Hepatic stellate cell (primary cell): ENCODE measurements around the gene HOXC9.

Experiments
- DNase-seq: peaks from one replicate; pipeline ENCODE4 v3.0.0; 2011; ENCODE audit warnings: low spot score

HOXC9 gene

DNA sequence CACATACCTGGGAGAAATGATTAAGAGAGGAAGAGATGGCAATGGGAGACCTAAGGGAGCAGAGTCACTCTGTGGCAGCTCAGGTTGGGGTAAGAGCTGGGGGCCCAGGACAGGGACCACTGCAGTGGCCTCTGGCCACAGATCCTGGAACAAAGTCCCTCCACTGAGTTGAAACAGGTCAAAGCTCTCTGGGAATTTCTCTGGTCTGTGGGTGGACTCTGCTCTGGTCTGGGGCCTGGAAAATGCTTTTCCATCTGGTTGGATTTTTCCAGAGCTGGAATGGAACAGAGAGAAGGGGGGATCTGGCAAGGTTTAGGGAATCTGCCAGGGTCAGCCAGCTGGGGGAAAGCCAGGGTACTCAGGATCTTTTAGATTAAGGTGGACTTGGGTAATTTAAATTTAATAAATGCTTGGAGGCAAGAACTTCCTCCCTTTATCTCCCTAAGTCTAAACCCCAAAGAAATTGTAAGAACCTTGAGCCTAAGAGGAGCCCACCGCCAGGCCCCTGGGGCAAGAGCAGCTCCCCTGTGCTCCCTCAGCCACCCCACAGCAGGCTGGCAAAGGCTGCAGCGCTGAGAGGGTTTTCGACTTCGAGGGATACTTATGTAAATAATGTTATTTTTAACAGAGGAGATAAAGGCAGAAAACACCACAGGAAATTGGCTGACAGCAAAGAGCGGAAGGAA, 11.3 kb upstream of the HOXC9 start:
- no peak for DNase-seq

DNA sequence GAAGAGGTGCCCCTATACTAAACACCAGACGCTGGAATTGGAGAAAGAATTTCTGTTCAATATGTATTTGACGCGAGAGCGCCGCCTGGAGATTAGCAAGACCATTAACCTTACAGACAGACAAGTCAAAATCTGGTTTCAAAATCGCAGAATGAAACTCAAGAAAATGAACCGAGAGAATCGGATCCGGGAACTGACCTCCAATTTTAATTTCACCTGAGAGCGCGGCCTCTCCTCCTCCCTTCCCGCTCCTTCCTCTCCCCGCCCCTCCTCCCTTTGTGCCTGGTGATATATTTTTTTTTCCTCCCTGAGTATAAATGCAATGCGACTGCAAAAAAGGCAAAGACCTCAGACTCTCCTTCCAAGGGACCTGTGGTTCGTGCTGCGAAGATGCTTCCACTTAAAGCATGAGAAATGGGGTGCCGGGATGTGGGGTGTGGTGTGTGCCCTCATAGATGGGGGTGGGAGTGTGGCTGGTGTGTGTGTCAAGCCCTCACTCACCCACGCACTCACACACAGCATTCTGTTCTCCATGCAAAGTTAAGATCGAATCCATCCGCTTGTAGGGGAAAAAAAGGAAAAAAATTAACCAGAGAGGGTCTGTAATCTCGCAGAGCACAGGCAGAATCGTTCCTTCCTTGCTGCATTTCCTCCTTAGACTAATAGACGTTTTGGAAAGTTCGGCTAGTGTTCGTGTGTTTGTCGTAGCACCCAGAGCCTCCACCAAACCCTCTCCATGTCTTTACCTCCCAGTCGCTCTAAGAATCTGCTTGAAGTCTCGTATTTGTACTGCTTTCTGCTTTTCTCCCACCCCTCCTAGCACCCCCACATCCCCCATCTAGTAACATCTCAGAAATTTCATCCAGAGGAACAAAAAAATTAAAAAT, 10.5 kb upstream of the HOXC9 start:
- DNase-seq: no peak

DNA sequence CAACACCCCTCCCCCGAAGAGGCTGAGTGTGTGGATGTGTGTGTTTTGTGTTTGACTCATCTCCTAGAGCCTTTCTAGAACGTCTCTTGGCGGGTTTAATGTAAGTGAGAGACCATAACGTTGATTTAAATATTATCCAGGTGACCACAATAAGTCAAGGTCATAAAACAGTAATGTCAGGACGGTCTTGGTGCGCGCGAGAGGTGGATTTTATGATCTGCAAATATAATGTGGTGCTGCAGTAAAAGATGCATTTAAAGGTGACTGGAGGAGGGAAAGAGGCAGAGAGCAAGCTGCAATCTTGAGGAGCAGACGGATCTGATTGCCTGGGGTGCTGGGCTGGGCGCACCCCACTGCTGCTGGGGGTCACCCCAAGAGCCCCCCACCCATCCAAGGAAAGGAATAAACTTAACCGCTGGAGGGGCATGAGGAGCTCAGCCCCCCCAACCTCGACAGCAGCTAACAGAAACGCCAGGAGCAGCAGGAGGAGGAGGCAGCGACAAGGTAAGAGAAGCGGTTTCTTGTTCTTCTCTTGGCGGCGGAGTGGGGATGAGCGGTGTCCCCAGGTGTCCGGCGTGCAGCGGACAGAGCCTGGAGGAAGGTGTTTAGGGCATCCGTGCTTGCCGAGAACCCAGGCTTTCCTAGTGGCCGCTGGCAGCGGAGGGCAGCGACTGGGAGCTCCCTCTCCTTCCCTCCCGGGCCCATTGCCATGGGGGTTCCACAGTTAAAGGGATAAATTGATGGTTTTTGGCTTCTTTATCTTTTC, 9.5 kb upstream of the HOXC9 start:
- no peak for DNase-seq

DNA sequence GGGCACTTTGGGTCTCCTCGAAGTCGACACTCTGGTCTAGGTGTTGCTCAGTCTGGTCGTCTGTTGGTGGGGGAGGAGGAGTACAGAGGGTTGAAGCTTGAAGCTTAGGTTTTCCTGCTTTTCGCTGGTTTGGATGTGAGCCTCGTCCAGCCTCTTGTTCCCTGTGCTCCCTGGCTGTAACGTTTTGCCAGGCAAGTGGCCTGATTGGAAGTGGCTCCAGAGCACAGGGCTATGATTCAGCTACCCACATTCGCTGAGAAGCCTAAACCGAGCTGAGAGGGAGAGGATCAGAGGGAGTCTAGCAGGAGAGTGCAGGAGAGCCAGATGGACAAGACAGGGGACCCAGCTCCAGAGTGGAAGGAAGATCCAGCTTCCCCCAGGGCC, 8.9 kb upstream of the HOXC9 start:
- no peak for DNase-seq

DNA sequence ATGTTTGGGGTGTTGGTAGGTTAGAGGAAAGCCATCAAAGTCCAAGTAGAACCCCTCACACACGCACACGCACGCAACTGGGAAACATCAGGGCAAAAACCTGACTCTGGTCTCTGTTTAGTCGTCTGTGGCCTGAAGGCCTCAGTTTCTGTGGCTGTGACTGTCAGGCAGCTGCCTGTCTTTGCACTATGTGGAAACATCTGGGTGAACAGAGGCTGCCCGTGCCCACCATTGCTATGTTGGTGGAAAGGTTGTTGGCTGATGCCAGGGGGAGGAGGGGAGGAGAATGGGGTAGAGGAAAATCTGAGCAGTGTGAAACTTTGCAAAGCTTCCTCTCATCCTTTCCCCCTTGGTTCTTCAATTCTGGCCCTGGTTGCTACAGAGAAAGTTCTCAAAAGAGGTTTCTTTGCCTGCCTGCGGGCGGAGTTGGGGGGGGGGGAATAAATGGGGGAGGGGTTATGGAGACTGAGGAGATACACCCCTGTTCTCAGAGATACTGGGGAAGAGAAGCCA, 7.5 kb upstream of the HOXC9 start:
- no peak for DNase-seq

DNA sequence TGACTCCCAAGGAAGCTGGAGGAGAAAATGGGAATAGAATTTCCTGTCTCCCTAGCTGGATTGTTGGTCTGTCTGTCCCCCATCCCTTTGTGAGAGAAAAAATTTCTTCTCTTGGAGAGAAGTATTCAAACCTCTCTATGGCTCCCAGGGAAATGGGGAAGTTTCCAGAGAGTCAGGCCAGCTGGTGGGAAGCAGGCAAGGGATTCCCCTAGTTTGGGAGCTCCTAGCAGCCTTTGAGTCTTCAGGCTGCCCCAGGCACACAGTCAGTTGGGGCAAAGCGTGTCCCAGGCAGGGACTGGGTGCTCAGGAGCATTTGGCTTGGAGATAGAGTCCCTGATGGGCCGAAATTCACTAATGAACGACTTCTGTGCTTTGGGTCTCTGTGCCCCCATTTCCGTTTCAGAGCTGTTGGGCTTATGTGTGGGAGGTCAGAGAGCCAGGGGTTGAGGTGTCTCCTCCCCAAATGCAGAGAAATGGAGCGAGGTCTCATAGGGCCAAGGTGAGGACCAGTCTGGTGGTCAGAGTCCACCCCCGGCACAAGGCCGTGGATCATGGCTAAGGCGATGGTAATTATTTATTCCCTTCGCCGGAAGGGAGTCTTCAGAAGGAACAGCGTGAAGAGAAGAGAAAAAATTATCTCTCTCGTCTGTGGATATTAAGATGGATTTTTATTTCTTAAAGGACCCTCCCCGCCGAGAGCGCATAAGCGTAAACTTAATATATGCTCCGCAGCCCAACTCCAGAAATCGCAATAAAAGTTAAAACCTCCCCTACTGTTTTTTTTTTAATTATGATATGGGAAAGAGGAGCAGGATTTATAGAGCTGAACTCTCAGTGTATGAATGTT, 6.6 kb upstream of the HOXC9 start:
- DNase-seq: no peak

DNA sequence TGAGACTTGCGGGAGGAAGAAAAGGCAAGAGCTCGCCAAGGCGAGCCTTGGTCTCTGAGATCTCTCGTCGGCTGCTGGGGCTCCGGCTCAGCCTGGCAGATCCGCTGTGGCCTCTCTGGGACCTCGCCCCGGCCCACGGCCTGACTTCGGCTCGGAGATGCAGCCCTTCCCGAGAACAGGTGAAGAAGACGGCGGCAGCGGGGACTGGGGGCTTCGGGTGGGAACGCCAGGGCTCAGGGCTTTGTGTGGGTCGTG, 6.0 kb upstream of the HOXC9 start:
- DNase-seq: no peak

DNA sequence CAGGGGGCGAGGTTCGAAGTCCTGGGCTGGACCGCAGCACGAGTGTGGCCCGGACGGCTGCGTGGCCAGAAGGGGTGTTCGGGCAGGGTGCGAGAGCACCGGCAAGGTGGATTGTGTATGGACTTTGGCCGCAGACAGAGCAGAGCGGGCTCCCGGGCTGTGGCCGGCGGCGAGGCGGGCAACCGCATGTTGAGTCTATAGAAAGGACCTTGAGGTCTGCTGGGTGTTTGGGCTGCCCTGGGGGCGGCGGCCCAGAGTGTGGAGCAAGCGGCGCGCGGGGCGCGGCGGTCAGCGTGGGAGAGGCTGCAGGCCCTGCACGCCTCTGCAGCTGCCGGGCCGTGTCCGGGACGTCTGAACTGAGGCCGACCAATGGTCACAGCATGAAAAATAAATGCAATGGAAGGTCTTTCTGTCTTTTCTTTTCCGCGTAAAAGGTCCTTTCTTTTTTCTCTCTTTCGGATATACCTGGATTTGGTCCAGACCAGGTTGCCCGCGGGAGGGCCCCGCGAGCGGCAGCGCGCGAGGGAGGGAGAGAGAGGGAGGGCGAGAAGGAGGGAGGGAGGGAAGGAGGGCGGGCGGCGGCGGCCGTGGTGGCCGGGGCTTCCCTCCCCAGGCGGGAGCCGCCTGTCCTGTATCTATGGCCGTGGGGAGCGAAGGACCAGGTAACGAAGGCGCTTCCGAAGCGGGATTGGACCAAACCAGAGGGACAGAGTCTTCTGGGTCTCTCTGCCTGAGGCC, 5.5 kb upstream of the HOXC9 start:
- no peak for DNase-seq

DNA sequence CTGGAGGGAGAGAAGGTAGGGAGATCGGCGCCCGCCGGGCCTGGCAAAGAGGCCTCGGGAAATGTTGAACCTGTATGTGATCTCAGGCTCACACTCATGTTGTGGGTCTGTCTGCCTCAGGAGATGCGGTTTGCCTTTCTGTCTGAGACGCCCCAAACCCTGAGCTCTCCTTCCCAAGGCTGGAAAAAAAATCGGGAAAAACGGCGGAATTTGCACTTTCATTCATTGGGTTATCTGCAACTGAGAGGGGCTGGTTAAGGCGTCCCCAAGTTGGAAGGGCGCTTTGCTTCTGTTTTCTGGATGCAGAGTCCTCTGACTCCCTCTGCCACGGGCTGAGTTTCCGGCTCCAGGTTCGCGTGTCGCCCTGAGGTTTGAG, 5.0 kb upstream of the HOXC9 start:
- DNase-seq: no peak

DNA sequence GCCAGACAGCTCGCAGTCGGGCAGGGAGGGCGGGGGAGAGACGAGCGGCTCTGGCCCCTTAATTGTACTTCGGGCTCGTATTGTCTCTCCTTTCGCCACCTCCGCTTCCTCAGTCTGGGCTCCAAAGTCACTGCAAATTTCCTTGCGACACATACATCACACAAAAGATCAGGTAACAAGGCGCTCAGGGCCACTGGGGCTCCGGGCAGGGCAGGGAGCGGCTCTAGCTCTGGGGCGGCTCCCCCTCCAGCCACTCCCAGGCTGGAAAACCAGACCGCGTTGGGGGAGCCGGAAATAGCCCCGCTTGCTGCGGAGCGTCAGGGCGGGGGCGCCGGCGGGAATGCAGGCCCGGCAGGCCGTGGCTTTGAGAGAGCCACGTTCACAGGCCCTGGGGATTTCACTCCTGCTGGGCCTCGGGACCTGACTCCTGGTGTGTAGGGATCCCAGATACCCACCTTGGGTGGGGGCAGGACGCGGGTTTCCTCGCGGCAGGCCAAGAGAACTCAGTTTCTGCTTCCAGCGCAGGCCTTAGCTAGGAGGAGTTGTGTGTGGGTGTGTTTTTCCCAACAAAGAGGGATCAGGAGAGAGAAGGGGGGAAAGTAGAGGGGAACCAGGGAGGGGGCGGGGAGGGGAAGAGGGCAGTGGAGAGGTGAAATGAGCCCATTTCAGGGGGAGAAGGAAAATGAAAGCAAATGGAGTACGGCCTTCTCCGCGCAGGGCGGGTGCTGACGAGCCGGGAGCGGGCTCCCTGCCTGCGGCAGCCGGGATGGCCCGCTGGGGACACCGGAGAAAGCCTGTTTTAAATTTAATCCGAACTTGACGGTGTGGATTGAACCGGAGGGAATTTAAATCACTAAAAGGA, 4.4 kb upstream of the HOXC9 start:
- DNase-seq: peak; percentile 70

DNA sequence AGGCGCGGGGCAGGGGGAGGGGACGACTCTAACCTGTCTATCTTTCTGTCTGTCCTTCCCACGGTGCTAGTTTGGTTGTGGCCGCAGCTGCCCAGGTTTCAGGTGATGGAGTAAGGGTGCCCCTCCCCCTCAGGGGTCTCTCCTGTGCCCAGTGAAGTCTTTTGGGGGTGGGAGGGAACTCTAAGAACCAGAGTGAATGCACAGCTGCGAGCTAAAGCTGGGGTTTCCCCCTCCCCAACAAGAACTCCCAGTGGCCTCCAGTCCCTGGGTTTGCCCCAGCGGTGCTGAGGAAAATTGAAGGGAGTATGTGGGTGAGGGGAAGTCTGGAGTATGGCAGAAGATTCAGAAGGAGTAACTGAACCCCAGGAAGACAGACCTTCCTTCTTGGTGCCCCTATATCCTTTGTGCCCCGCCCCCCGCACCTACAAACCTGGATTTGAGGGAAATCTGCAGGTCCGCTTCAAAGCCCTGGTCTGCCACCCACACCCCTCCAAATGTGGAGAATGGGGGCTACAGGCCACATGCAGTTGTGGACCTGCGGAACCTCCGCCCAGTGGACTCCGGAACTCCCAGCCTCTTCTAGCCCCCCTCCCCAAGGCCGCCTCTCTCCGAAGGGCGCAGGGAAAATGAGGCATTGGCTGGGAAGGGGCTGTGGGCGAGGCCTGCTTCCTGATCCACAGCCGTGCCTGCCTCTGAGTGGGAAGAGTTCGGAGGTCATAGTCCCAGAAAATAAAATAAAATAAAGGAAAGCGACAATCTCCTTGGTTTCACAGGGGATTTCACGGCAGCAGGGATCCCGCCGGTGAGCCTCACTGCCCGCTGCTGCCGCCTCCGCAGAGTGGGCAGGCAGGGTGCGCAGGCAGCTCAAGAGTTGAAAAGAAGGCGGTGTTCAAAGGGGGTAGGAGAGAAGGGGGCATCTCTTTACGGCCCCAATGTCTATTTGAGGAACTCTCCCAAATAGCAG, 3.4 kb upstream of the HOXC9 start:
- no peak for DNase-seq

DNA sequence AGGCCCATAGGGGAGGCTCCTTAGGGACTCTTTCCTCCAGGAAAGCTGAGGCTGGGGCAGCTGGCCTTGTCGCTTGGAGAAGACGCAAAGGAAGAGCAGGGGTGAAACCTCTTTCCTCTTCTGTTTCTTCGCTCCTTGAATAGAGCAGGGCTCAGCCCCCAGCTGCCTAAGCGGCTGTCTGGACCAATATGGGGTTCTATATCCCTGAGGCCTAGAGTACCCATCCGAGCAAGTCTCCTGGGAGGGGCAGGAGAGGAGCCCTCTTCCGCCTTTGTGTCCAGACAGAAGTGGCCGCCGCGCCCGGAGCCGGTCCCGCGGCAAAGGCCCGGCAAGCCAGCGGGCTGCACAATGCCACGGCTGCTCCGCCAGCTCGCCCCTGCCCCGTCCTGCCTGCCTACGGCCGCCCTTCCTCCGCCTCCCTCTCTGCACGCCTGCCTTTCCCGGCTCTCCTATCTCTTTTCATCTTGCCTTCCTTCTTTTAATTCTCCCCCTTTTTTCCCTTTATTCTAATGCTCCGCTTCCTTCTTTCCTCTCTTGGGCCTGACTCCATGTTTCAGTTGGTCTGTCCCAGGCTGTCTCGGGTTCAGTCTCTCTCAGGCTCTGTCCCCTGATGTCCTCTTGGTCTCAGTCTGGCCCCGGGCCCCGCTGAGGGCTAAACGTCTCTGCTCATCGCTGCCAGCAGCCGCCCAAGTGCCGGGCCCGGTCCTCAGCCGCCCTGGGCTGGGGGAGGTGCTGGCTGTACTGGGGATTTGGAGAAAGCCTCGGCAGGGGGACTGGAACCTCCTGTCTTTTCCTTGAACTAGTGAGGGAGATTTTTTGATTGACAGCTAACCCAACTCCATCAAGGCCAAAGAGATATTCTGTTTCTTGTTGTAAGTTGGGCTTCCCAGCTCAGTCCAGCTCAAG, 2.5 kb upstream of the HOXC9 start:
- no peak for DNase-seq

DNA sequence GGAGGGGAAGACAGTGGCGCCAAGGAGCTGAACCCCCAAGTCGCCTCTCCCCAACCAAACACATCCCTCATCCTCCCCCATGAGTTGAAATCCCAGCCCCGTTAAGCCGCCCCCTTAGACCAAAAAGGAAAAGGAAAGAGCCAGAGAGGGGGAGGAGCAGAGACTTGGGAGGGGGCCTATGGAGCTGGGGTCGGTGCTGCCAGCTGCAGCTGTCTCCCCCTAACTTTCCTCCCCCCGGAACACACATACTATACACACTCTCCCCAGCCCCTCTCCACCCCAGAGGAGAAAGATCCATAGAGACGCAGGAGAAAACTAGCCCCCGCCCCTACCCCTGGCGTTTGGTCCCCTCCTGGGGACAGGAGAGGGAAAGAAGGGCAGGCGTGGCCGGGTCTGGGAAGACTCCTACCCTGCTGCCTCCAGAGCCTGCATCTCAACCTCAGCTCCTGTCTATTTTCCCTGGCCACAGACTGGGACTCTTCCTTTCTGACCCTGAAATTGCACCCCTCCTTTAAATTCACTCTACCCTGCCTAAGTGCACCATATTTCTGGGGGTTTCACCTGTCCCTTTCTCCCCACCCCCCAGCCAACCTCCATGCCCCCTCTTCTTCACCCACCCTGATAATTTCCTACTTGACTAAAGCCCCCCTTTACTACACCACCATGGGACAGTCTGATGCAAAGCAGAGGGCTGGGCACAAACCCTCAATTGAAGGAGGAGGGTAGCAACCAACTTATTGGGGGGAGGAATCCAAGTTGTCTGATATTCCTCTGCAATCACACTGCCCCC, 1.7 kb upstream of the HOXC9 start:
- DNase-seq: no peak

DNA sequence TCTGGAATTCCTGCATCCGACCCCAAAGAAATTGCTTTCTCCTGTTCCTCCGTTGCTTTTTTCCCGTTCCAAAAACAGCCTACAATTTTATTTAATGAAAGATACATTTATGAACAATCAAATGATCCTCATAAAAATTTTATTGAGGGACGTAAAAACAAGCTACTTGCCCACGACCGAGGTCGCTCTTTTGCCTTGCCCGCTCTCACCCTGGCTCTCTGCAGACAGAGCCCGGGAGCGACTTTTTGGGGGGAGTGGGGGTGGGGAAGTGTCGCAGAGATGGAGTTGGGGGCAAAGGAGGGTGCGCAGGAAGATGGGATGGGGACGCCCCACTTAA, 1.1 kb upstream of the HOXC9 start:
- no peak for DNase-seq

DNA sequence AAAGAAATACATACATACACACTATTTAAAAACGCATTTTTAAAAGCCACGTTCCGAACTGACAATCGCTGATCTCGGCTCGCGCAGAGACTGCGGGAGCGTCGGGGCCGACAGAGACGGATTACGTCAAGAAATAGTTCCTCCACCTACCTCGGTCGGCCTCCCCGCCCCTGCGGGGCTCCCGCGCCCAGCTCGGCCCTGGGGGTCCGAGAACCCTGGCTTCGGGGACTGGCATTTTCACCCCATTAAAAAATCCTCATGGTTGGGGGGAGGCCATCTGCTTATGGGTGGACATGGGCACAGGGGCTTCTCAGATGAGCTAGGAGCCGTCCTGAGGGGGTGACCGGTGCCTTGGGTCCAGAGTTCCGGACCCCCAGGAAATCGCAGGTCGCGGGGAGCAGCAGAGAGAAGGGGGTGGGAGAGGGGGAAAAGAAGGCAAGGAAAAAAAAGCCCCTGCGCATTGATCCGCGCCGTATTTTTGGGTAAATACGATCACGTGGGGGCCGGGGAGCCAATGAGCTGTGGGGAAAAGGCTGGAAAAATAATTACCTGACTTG, 324 bp upstream of the HOXC9 start:
- DNase-seq: peak; percentile 53

DNA sequence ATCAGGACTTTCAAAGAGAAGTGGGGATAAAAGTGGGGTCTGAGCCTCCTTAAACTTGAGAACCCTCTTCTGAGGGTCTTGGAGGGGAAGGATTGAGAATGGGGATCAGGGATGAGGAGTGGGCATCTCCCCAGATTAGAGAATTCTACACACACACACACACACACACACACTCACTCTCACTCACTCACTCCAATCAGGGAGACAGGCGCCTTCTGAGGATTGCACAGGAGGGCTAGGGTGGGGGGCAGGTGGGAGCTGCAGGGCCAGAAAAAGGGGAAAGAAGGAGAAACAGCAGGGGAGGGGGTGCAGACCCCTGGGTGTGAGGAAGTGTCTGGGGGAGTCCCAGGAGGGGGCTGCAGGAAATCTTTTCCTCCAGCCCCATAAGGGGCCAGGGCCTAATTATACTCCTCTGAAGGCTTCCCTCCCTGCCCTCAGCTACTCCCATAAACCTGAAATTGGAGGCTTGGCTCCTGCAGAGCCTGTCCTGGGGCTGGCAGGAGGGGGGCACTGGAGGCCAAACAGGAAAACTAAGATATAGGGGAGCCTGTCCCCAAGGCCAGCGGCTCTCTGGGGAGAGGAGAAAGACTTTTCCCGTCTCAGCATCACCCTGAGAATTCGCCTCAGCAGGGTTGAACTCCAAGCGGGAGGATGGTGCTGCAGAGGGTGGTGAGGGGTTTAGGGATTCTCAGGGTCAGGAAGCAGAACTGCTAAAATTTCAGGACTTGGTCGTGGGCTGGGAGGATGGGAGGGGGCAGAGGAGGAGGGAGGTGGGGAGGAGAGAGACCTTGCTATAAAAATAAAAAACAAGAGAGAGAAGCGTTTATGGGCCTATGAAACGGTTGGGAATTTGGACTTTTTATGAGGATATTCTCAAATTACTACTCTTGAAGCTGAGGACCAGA, 1.6 kb downstream of the HOXC9 start:
- no peak for DNase-seq
